ENCODE measurements around the gene PTPRN2. TPM values are rescaled to one million over a fixed set of nuclear protein-coding genes. Genes with fewer than 3 reads are reported as not detected.
A peak's percentile ranks its signal among the peaks of the same experiment; 100 is the strongest.

Gene PTPRN2
- polyA plus RNA-seq, 4 donors: 7.4 to 9.6 (median 8.8) TPM

DNA sequence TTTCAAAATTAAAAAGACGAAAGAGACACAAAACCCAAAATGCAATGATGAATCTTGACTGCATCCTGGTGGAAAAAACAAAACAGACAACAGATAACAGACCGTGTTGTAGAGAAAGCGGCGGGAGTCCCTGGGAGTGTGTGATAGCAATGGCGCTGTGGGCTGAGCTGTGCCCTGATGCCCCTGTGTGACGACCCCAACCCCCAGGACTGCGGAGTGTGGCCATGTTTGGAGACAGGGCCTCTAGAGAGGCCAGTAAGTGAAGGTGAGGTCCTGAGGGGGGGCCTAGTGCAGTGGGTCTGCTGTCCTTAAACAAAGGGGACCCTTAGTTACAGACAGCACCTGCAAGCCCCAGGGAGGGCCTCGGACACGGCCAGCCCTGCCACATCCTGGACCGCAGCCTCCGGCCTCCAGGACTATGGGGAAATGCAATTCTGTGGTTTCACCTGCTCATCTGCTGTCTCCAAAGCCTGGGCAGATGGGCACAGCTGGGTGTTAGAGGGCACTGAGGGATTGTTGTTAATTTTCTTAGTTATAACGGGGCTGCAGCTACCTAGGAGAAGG is 973.1 kb downstream of the PTPRN2 start:
- DNase-seq (ENCODE audit: low read depth in 4 of 4, low spot score in 3 of 4): no peak

DNA sequence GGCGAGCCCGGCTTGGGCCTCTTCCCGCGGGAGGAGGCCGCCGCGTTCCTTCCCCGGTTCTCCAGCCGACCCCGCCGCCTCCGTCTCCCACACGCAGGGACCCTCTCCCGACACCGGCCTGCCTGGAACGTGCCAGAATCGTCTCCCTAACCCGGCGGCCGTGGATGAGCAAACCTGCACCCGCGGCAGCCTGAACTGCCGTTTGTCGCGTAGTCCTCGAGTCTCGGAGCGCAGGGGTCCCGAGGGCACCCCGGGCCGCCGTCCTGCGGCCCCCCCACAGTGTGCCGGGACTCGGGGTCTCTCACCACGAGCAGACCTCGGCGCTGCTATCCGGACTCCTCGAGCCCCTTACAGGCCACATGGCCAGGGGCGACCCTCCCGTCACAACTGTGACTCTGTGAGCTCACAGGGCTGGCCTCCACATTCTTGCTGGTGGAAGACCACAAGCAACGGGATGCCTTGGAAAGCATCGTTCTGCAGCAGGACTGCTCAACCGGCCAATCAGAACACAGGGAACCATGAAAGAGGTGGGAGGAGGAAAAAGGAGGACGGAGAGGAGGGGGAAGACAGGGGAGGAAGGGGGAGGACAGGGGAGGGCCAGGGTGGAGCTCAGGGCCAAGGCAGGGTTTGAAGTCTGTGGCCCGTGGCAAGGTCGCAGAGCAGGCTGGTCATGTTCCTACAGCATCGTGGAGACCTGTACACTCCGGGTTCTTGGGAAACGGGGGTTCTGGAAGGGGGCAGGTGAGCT is 973.9 kb downstream of the PTPRN2 start:
- peak in 1 of 4 donors; percentile 23 for DNase-seq (ENCODE audit: low read depth in 4 of 4, low spot score in 3 of 4)

DNA sequence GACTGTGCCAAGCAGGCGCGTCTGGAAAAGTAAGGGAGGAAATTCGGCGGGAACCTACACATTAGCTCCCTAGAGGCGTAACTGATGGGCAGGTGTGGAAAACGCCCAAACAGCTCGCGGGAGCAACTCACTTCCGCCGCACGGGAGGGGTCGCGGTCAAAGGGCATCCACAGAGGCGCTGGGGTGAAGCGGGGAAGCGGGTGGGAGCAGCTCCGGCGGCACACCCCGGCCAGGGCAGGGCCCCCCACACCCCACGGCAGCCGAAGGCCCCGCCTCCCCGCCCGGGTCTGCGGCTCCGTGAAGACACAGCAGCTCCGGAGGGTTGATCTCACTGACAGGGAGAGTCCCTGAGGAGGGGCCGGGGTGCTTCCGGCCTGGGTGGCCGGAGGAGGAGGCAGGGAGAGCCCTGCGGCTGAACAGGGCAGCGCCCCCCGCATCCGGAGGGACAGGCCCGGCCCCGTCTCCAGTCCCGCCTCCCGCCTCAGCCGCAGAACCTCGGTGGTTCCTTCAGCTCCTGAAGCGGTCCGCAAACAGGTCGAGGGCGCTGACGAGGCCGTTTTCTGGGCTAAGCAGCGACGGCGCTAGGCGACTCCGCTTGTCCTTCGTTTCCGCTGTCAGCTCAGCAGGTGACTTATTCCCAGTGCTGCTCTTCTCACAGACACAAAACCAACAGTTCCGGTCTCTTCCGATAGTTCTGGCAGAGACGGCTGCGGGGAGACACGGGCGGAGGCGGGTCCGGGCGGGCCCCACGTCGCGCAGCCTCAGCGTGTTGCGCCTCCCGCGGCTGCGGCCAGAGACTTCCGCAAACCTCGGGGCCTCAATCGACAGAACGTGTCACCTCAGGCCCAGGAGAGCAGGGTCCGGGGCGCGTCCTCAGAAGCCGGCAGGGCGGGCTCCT is 974.7 kb downstream of the PTPRN2 start:
- peak in 1 of 4 donors; percentile 23 for DNase-seq (ENCODE audit: low read depth in 4 of 4, low spot score in 3 of 4)

DNA sequence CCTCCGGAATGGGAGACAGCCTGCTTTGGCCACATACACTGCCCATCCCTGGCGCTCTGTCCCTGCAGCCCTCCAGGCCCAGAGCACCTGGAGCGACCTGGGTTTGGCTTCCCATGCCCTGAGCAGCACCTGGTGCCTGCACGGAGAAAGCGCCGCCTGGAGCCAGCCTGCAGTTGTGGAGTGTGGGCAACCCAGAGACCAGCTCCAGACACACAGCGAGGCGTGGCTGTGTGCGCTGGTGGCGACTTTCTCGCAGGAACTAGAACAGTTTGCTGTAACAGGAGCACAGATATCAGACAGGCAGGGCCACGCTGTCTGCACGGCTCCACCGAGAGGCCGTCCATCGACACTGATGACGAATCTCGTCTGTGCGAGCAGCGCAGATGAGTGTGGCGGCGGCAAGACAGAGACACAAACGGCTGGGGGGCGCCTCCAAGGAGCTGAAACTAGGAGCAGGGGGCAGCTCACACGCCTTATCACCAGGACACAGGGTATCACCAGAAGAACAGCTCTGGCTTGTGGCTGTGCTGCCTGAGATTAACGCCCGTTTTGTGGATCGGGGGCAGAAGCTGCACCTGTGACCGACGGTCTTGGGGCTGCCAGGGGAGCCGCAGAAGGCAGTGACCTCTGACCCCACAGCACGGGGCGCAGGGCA is 975.5 kb downstream of the PTPRN2 start:
- DNase-seq (ENCODE audit: low read depth in 4 of 4, low spot score in 3 of 4): no peak

DNA sequence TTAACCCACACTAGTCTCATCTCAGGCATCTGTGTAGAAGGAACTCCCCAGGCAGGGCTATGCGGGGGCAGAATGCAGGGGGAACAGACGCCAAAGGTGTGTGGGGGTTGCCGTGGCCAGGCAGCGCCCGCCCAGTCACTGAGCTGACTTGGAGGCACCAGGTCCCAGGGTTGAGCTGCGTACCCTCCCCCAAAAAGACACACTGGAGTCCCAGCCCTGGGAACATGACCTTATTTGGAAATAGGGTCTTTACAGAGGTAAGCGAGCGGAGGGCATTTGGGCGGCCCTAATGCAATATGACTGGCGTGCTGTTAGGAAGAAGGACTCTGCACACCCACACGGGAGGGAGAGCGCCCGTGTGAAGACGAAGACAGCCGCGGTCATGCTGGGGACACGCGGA is 976.3 kb downstream of the PTPRN2 start:
- DNase-seq (ENCODE audit: low read depth in 4 of 4, low spot score in 3 of 4): no peak

DNA sequence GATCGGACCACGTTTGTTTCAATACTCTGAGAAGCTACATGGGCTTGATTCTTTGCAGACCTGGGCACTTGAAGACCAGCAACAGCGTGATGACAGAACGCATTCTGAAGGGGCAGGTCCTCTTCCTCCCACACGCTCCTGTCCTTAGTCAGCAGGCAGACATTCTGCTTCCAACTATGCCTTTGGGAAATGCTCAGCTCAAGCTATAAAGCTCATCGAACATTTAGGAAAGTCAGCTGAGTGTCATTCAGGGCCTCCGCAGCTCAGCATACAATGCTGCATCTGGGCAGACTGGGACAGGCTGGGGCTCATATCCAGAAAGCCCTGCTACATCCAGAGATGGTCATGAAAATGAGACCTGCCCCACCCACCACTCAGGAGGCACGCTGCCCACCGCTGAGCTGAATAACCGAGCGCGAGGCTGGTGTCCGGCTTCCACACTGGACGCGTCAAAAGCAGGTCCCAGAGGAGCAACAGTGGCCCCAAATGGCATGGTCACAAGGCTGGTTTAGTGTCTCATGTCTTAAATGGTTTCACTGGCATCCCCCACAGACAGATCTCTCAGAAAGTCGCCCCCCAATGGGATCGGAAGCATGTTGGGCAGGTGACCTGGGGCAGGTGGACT is 976.8 kb downstream of the PTPRN2 start:
- DNase-seq (ENCODE audit: low read depth in 4 of 4, low spot score in 3 of 4): no peak

DNA sequence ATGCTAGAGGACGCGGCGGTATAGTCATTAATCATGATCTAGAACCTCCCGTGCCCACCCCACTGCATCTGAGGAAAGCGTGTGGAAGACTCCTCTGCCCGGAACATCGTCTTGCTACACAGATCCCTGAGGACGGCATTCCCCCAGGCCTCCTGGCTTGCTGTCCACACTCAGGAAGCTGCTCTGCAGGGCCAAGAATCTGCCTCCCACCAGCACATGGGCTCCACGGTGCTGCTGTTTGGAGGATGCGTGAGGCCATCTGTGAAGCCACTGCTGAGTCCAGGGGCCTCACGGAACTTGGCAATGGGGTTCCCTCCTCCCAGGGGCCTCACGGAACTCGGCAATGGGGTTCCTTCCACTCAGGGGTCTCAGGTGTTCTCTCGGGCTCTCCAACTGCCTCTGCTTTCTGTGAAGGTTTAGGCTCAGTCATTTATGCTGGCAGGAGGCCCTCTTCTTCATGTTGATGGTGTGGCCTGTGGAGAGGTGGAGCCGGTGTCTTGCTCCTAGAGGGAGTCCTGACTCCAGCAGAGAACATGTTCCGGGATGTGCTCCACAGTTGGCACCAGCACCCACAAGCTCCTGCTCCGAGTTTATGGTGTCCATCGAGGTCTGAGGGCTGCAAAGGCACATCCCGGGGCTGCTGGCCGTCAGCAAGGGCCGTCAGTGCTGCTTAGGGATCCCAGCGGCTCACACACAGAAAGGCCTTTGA is 977.5 kb downstream of the PTPRN2 start:
- DNase-seq (ENCODE audit: low read depth in 4 of 4, low spot score in 3 of 4): no peak

DNA sequence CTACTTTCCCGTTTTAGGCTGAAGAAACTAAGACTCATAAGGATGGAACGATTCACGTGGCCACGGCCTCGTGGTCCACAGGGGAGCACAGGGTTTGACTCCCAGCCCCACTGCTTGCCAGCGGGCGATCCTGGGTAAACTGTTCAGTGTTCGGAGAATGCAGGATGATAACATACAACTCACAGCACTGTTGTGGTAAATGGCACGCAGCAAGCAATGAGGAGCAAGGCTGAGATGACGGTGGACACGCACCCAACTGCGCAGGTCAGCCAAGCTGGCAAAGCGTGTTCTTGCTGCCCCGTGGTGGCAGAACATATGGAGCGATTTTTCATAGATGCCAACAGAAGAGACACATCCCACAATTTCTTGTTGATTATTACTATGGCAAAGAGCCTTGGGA is 978.1 kb downstream of the PTPRN2 start:
- DNase-seq (ENCODE audit: low read depth in 4 of 4, low spot score in 3 of 4): no peak

DNA sequence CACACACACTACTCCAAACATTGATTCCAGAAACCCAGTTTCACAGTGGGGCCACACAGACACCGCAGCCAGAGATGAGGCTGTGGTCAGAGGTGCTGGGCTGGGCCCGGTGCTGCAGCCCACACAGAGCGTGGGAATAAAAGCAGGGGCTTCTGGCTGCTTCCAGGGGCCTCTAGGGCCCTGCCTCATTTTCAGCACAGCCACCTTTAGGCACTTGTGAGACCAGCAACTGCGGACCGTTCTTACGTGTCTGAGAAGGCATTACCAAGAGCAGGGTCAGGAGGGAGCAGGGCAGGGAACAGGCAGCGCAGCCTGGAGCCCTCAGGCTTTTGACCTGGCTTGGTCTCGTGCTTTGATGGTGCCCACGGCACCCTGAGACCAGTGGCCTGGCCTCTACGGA is 980.4 kb downstream of the PTPRN2 start:
- DNase-seq (ENCODE audit: low read depth in 4 of 4, low spot score in 3 of 4): no peak

DNA sequence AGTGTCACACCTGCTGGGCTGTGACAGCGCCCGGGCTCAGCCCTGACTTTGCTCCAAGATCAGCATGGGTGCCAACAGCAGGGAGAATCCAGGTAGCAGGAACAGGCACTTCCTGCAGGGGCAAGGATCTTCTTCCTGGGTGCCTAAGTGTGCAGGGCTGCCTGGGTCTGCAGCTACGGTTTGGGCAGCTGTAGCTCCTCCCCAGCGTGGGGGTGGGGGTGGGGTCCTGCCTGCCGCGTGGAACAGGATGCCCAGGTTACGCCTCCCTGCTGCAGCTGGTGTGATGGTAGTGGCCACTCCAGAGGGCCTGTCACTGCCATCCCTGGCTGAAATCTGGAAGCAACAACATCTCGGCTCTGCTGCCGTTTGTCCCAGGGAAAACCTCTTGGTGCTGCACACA is 981.5 kb downstream of the PTPRN2 start:
- no peak for DNase-seq (ENCODE audit: low read depth in 4 of 4, low spot score in 3 of 4)

DNA sequence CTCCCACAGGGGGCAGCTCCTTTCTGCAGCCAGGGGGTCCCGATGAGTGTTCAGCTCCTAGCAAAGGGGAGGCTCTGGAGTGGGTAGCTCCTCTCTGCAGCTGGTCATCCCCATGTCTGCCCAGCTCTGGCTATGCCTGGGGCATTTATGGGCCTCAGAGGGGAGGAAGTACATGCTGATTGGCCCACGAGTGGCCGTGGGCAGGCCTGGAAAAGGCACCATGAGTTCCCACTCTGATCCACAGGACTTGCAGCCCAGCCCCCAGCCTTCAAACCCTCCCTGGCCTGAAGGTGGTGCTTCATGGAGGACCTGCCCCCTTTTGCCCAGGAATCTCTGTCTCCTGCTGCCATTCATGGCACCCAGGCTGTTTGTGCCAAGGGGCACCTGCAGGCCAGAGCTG is 982.0 kb downstream of the PTPRN2 start:
- no peak for DNase-seq (ENCODE audit: low read depth in 4 of 4, low spot score in 3 of 4)

DNA sequence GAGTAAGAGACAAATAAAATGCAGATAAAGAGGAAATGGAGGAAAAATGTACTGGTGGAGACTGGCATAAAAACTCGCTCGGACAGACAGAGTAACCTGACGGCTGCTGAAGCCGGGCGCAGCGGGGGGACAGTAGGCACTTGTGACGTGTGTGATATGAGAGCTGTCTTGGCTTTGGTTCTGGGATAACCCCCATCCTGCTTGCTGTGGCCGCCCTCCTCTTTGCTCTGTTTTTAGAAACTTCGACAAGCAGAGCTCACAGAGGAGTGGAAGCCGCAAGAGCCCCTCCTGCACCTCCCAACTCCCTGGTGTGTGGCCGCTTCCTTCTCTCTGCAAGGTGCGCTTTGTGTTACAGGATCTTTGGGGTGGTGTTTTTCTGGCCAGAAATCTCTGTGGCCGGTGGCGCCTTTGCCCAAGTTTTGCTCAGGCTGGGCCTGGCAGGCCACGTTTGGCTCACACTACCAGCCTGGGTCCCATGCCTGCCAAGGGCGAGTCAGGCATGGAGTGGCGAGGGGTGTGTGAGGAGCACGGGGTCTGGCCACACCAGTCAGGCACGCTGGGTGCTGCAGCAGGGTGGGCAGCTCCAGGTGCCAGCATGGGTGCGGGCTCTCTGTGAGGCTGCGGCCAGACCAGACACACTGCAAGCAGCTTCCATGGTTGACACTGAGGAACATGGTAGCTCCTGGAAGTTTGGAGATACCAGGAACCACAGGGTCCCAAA is 982.8 kb downstream of the PTPRN2 start:
- no peak for DNase-seq (ENCODE audit: low read depth in 4 of 4, low spot score in 3 of 4)

DNA sequence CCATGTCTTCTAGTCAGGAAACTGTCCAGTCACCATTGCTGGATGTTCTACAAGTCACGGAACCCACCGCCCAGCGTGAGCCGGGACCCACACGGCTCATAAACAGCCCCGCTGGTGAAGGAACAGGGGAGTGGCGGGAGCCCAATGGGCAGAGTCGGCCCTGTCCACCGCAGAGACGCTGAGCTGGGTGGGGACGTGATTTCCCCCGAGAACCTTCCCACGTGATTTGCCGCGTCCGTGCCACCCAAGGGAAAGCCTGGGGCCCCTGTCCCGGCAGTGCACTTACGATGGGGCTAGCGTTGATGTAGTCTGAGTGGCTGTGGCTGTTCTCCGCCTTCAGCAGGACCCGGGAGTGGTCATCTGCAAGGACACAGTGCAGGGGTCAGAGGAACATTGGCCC is 983.9 kb downstream of the PTPRN2 start:
- no peak for DNase-seq (ENCODE audit: low read depth in 4 of 4, low spot score in 3 of 4)

DNA sequence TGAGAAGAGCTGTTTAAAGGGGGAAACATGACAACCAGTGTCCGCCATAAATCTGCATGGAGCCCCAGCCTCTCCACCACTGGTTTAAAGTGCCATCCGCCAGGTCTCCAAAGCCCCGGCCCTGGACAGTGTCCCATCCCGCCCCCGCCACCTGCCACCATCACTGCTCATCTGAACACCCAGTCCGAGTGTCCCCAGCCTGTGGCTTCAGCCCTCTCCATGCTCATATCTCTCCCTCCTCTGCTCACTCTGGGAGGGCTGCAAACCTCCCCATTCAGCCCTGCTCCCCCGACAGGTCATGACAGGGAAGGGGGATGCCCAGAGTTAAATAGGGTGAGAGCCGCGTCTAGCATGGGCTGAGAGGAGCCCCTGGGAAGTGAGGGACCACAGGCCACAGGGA is 984.6 kb downstream of the PTPRN2 start:
- no peak for DNase-seq (ENCODE audit: low read depth in 4 of 4, low spot score in 3 of 4)

DNA sequence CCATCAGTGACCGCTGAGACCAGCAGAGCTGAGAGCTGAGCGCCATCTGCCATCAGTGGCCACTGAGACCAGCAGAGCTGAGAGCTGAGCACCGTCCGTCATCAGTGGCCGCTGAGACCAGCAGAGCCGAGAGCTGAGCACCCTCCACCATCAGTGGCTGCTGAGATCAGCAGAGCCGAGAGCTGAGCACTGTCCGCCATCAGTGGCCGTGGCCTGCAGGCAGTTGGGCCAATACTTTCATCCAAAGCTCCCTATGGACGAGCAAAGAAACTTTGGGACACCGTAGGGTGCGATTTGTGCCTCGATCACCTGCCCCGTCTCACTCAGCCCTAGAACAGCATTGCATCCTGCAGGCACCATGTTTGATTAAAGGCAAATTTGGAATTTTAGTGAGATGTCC is 985.0 kb downstream of the PTPRN2 start:
- no peak for DNase-seq (ENCODE audit: low read depth in 4 of 4, low spot score in 3 of 4)

DNA sequence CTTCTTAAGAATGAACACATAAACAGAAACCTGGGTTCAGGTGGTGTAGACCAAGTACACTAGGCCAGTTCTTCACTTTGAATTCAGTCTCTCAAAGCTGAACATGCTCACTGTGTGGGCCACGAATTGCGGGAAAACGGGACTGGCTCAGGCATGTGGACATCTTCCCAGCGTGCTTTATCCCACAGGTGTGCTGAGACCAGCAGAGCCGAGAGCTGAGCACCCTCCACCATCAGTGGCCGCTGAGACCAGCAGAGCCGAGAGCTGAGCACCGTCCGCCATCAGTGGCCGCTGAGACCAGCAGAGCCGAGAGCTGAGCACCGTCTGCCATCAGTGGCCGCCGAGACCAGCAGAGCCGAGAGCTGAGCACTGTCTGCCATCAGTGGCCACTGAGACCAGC is 985.5 kb downstream of the PTPRN2 start:
- DNase-seq (ENCODE audit: low read depth in 4 of 4, low spot score in 3 of 4): no peak

DNA sequence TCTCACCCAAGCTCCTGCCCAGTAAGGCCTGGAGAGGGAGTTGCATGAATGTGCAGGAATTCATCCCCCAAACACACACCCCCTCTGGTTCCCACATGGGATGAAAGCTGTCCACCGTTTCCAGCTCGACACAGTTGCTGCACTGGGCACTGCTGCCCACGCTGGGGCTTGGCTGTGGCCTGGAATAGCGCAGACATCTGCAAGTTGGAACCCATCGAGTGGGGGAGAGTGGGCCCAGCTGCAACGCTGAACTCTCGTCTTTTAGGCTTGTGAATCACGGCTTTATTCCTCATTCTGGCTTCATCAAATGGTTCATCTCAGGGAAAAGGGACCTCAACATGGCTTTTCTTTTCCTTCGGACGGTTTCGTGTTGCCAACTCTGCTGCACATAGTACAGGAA is 986.1 kb downstream of the PTPRN2 start:
- DNase-seq (ENCODE audit: low read depth in 4 of 4, low spot score in 3 of 4): no peak

DNA sequence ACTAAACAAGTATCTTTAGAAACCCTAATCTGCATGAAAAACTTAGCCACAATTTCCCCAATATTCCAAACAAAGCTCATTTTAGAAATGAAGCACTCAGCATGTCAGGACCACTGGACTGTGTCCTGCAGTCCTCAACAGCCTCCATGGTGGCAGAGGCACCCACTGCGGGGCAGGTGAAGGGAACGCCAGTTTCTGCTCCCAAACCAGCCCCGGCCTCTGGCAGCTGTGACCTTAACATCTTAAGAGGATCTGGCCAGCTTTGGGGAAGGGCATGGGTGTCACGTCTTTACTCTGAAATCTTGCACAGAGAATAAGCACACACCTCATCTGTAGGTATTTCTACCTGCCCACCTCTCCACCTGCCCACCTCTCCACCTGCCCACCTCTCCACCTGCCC is 988.1 kb downstream of the PTPRN2 start:
- no peak for DNase-seq (ENCODE audit: low read depth in 4 of 4, low spot score in 3 of 4)

DNA sequence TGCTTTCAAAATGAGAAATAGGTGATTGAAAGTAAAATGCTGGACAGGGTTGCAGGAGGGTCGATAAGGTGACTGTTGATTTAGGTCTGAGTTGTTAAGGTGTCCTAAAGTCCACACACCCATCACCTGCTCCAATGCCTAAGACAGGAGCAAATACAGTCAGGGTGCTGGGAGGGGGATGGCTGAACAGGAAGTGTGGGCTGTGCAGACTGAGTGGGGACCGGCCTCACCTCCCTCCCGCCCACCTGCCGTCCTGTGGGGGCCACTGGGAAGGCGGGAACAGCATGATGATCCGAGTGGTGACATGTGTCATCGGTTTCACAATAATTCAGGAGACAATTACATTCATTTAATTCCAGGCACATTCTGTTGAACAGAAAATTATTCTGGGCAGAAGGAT is 990.1 kb downstream of the PTPRN2 start:
- no peak for DNase-seq (ENCODE audit: low read depth in 4 of 4, low spot score in 3 of 4)

All from right renal pelvis (tissue), 4 donors.